GM10847 (cell line): ENCODE results near the gene RAB40B.

Experiments
- POLR2A ChIP-seq: IDR thresholded peaks from 2 replicates; pipeline ENCODE4 v1.6.1; 2011; ENCODE audit not compliant: insufficient read length; ENCODE audit errors: extremely low read depth

Gene RAB40B

DNA sequence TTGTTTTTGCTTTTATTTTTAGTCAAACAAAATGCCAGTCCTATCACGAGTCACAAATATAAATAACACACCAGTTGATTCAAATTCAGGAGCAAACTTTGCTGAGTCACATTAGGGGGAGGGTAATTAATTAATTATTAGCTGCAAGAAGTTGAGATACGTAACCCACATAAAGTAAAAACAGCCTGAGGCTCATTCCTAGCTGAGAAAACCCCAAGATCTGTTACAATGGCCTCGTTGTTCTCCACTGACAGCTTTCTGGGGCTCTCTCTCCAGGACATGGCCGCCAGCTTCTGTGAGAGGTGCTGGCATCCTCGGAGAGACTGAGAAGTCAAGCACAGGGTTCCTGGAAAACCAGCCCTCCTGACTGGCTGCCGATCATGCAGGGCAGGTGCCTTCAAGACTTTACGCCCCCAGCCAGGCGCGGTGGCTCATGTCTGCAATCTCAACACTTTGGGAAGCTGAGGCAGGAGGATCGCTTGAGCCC lies 11.1 kb downstream of the RAB40B start:
- TF ChIP-seq POLR2A, result no peak

DNA sequence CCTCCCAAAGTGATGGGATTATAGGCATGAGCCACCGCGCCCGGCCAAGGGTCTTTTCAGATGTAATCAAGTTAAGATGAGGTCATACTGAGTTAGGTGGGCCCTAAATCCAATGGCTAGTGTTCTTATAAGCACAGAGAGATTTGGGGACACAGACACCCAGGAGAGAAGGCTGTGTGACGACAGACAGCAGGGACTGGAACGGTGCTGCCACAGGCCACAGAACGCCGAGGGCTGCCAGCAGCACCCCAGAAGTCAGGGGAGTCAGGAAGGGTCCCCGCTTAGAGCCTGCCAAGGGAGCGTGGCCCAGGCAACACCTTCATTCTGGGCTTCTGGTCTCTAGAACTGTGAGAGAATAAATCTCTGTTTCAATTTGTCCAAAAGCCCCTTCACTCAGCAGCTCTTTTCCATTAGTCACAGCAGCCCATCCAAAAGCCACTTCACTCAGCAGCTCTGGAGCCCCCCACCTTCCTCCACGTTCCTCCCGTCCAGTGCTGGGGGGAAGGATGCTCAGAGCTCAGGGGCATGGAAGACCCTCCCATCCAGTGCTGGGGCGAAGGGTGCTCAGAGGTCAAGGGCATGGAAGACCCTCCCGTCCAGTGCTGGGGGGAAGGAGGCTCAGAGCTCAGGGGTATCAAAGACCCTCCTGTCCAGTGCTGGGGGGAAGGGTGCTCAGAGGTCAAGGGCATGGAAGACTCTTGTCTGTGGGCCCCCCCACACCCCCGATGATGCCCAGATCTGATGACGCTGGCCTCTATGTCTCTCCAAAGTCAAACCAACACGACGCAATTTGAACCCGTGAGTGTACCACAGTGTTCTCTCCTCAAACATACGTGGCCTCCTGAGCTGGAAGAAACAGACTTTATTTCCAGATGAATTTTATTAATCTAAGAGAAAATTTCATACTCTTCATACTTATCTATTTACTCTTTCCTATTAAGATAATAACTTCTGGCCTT lies 11.9 kb downstream of the RAB40B start:
- no peak for TF ChIP-seq POLR2A

DNA sequence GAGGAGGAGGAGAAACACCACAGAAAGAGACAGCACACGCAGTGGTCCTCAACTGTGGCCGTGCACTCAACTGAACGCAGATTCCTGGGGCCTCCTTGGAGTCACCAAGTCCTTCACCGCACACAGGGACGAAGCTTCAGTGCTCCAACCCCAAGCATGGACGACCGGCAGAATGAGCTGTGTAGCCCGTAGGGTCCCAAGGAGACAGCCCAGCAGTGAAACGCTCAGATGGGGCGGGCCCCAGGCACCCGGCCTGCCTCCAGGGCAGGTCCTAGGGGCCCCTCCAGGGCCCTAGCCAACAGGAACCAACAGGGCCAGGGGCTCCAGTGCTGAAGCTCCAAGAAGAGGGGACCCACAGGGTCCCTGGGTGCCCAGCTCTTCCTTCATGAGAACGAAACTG lies 13.2 kb downstream of the RAB40B start:
- no peak for TF ChIP-seq POLR2A

DNA sequence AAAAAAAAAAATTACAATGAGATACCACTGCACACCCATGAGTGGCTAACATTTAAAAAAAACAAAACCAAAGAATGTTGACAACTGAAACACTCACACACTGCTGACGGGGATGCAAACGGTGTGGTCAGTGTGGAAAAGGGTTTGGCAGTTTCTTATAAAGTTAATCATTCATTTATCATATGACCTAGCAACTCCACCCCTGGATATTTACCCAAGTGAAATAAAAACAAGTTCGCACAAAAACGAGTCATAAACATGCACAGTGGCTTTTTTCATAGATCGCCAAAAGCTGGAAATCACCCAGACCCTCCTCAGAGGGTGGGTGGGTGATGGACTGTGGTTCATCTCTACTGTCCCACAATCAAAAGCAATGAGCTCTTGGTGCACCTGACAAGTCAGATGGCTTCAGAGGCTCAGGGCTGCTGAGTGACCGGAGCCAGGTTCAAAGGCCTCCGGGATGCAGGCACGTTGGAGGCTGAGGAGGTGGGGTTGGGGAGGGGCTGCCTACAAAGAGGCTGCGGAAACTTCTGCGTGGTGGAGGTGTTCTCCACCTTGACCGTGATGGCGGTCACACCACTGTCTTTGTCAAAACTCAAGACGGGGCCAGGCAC lies 14.2 kb downstream of the RAB40B start:
- TF ChIP-seq POLR2A, result no peak

DNA sequence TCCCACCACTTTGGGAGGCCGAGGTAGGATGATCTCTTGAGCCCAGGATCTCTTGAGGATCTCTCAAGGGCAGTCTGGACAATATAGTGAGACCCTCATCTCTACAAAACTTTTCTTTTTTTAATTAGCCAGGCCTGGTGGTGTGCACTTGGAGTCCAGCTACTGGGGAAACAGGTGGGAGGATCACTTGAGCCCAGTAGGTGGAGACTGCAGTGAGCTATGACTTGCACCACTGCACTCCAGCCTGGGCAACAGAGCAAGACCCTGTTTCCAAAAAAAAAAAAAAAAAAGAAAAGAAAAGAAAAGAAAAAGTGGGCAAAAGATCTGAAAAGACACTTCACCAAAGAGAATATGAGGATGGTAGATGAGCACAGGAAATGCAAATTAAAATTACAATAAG lies 15.0 kb downstream of the RAB40B start:
- TF ChIP-seq POLR2A, result no peak

DNA sequence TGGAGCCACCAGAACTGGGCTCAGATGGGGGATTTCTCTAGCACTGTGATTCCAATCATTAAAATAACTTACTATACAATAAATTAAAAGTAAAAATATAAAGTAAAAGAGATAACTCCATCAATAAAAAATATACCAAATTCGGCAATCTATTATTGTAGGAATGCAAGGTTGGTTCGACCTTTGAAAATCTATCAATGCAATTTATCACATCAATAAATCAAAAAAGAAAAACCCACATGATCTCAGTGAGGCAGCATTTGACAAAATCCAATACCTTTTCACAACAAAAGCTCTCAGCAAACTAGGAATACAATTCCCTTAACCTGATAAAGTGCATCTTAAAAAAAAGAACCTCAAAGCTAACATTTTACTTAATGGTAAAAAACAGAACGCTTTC lies 17.0 kb downstream of the RAB40B start:
- TF ChIP-seq POLR2A, result no peak

DNA sequence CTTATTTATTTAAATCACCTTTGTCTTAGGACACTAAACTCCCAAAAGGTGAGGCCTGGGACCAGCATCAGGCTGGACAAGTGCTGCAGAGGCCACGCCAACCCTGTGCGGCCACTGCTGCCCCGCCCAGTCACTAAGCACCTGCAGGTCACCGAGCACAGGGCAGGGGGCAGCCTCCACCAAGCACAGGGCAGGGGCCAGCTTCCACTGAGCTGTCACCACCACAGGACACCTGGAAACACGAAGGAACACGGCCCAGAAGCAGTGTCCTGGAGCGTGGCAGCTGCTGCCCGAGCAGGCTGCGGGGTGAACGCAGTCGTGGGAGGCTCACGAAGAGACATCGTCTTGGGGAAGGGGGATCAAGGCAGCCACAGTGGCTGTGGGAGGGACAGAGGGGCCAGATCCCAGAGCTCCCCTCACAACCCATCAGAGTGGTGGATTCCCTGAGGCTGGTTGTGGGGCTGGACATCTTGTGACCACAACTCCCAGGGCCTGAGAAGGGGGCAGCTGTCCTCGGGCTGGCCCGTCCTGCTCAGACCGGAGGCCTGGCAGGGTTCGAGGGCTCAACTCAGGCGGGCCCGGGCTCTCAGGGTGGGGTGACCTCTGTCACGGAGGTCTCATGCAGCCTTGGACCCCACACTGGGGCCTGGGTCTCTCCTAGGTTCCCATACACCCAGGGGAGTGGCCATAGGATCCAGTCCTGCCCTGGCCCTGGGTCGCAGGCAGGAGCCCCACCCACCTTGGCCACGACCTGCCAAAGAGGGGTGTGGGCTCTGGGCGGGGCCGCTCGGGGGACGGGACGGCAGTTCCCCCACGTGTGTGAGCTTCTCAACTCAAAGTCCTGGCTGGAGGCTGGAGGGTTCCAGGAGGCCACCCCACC lies 18.7 kb downstream of the RAB40B start:
- TF ChIP-seq POLR2A, result no peak

DNA sequence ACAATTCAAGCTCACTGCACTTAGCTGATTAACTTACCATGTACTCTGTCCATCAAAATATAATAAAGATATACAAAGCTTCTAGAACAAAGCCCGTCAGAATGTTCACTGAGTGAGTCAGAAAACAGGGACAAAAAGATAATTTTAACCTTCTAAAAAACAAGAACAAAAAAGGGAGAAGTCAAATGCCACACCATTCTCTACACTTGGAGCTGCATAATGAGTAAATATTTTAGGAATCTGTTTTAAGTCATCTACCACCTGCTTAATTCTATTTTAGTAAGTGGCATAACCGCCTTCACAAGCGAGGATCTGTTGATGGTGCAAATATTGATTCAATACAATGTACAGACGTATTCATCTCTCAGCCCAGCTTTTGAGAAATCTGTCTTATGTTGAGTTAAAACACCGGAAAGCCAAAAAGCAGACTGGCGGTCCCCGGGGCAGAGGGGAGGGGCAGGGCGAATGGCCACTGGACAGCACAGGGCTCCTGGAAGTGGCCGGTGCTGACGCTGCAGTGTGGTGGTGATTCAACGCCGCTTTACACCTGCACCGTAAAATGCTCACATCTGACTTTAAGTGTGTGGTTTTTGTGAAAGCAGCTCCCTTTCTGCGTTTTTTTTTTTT lies 20.1 kb downstream of the RAB40B start:
- TF ChIP-seq POLR2A, result no peak

DNA sequence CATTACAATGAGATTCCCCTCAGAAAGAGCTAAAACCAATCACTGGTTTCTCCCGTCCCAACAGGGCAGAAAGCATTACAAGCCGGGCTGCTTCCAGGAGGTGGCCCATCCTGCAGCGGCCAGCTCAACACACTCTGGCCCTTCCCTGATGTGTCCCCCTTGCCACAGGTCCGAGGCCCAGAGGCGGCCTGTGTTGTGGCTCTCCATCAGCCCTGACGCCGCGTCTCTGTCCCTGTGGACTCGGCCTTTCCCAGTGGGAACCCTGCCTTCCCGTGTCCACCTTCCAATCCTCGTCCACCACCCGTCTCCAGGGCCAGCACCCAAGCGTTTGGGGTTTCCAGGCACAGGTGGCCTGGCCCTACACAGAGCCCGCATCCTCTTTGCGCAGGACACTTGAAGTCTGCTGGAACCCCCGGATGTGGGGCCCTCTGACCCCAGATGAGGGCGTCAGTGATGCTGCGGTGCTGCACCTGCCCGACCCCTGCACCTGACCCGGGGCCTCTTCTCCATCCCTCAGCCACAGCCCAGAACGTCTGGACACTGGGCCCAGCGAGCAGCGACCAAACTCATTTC lies 21.1 kb downstream of the RAB40B start:
- TF ChIP-seq POLR2A, result no peak

DNA sequence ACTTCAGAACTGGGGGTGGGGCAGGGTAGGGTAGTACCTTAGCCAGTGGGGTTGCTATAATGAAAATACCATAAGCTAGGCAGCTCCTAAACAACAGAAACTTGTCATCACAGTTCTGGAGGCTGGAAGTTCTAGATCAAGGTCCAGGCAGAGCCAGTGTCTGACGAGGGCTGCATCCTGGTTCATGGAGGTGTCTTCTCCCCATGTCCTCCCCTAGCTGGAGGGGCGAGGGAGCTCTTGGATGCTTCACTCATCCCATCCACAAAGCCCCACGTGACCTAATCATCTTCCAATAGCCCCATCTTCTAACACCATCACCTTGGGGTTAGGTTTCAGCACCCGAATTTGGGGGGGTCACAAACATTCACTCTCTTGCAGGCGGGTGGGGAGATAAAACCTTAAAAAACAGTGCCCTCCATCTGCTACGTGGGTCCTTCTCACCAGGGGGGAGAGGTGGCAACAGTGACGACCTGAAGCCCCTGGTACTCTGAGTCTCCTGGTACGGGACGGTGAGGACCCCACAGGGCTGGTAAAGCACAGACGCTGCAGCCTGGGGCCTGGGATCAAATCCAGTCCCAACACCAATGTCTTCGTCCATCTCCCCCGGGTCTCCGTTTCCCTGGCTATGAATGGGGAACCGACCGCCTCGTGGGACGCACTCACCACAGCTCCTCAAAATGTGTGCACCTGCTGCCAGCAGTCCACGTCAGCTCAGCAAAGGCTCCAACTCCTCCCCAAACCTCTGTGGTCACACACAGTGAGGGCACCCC lies 22.8 kb downstream of the RAB40B start:
- TF ChIP-seq POLR2A, result no peak

DNA sequence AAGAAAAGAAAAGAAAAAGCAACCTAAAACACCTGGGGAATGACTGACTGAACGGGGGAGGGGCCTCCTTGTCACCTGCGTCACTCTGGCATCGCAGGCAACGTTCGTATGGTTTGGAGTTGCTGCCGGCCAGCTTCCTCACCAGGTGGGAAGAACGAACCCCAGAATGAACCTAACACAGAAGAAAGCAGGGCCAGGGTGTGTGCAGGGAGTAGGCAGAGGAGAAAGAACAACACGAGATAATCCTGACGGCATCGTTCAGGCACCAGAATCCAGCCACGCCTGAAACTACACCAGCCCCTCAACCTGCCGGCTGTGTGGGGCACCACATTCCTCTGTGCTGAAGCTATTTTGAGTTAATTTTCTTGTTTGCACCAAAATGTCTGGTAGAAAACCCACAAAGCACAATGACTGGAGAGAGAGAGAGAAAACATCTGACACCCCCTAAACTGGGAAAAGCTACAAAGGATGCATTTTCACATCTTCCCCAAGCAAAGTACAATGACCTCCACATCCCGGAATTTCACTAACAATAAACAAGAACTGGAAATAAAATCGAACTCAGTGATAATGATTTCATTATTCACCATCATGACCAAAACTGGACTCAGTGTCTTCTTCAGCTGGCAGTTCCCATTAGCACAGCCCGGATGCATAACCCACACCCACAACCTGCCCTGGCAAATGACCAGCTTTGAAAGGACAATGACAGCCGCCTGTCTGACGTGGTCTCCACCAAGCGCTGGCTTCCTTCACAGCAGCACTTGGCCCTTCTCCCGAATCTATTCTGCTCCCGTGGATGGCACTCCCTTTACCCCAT lies 23.6 kb downstream of the RAB40B start:
- TF ChIP-seq POLR2A, result no peak

DNA sequence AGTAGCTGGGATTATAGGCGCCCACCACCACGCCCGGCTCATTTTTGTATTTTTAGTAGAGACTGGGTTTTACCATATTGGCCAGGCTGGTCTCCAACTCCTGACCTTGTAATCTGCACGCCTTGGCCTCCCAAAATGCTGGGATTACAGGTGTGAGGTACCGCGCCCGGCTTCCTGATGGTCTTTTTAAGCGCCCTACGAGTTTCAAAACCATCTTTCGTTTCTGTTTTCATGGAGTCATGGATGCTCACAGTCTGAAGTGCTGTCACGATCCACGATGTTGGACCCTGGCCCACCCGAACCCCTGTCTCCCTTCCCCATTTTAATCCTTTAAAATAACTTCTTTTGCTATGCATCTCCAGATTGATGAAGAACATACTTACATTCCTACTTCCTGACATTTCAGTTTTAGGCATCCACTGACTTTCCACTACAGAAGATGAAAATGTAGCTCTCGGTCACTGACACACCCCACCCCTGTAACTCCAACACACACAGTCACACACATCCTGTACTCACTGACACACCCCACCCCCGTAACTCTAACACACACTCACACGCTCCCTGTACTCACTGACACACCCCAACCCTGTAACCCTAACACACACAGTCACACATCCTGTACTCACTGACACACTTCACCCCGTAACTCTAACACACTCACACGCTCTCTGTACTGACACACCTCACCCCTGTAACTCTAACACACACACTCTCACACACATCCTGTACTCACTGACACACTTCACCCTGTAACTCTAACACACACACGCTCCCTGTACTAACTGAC lies 27.6 kb downstream of the RAB40B start:
- no peak for TF ChIP-seq POLR2A
